HepG2 (cell line): ENCODE results near the gene CNNM3. TPM values are rescaled to one million over a fixed set of nuclear protein-coding genes. Genes with fewer than 3 reads are reported as not detected.
A peak's percentile ranks its signal among the peaks of the same experiment; 100 is the strongest.

ENCODE experiments used
- AHR ChIP-seq: IDR thresholded peaks from 2 replicates; pipeline ENCODE4 v1.6.1; 2018; ENCODE audit warnings: missing genetic modification reagents, missing compliant biosample characterization
- CREBL2 ChIP-seq: sonication (generic); formaldehyde crosslinking; IDR thresholded peaks from 2 replicates; pipeline ENCODE4 v1.8.1; 2023; ENCODE audit warnings: missing genetic modification reagents, mild to moderate bottlenecking, borderline replicate concordance
- GFI1 ChIP-seq: sonication (generic); formaldehyde crosslinking; IDR thresholded peaks from 2 replicates; pipeline ENCODE4 v1.5.0; 2020; ENCODE audit warnings: missing genetic modification reagents, mild to moderate bottlenecking, borderline replicate concordance
- HNF1A ChIP-seq, 2 experiments: sonication (generic) in 1 of 2; formaldehyde crosslinking in 1 of 2; IDR thresholded peaks; 2 replicates each; pipeline versions ENCODE4 v1.4.0 to v1.6.1; 2016 to 2020; ENCODE audit warnings: borderline replicate concordance in 1 of 2, low read depth in 1 of 2, mild to moderate bottlenecking in 1 of 2, missing genetic modification reagents in 1 of 2
- NFKB2 ChIP-seq: sonication (generic); formaldehyde crosslinking; IDR thresholded peaks from 2 replicates; pipeline ENCODE4 v1.4.0; 2020; ENCODE audit warnings: missing genetic modification reagents, borderline replicate concordance
- NRL ChIP-seq: sonication (generic); formaldehyde crosslinking; IDR thresholded peaks from 2 replicates; pipeline ENCODE4 v1.5.0; 2020; ENCODE audit warnings: missing genetic modification reagents, mild to moderate bottlenecking, moderate library complexity, borderline replicate concordance
- RBM39 ChIP-seq: fragments of 200-400 bp; formaldehyde crosslinking; IDR thresholded peaks from one replicate; pipeline ENCODE4 v1.6.1; 2018; ENCODE audit warnings: antibody characterized with exemption, mild to moderate bottlenecking, low read depth, low read length; ENCODE audit not compliant: poor library complexity, severe bottlenecking
- RNF2 ChIP-seq: fragments of 450-650 bp; conservative IDR thresholded peaks from 2 replicates; pipeline ENCODE4 v1.6.1; 2016; ENCODE audit warnings: low read depth
- SMYD3 ChIP-seq: sonication (generic); formaldehyde crosslinking; IDR thresholded peaks from 2 replicates; pipeline ENCODE4 v1.8.1; 2023; ENCODE audit warnings: mild to moderate bottlenecking, missing genetic modification reagents
- ZBED4 ChIP-seq: sonication (generic); formaldehyde crosslinking; IDR thresholded peaks from 2 replicates; pipeline ENCODE4 v1.4.0; 2020; ENCODE audit warnings: missing genetic modification reagents, borderline replicate concordance
- ZNF142 ChIP-seq: sonication (generic); formaldehyde crosslinking; IDR thresholded peaks from 2 replicates; pipeline ENCODE4 v1.4.0; 2020; ENCODE audit warnings: missing genetic modification reagents
- ZNF253 ChIP-seq: sonication (generic); formaldehyde crosslinking; IDR thresholded peaks from 2 replicates; pipeline ENCODE4 v1.8.0; 2022; ENCODE audit warnings: mild to moderate bottlenecking, missing genetic modification reagents, borderline replicate concordance
- ZSCAN29 ChIP-seq: sonication (generic); formaldehyde crosslinking; conservative IDR thresholded peaks from 2 replicates; pipeline ENCODE4 v1.4.0; 2020; ENCODE audit warnings: mild to moderate bottlenecking, missing genetic modification reagents
- polyA plus RNA-seq, 8 experiments: library from polyadenylated mRNA; depleted of rRNA in 3 of 8; stranded (reverse) in 7 of 8; unstranded in 1 of 8; fragments of >200 nt; fragmentation: Illumina TruSeq in 4 of 8; extraction: Trizol in 4 of 8; gene quantifications; 2 replicates each; pipeline versions ENCODE4 v1.2.1 to v1.2.3, GENCODE V29; 2011 to 2016; ENCODE audit warnings: low read depth in 4 of 8, missing spikeins in 1 of 8, mixed read lengths in 1 of 8; ENCODE audit not compliant: insufficient read depth in 1 of 8
- total RNA-seq, 5 experiments: library from RNA; depleted of rRNA; stranded (reverse); fragments of >200 nt; fragmentation: Illumina TruSeq; extraction: Trizol; gene quantifications; 2 replicates each; pipeline ENCODE4 v1.2.3, GENCODE V29; 2016; ENCODE audit warnings: low read depth in 1 of 5

Gene CNNM3
- total and polyA plus RNA-seq, 2 of the 13 experiments (the other 11 are each of a cell fraction or from before 2014, with no cell fraction given) = 21.2 to 27.9 TPM

- TF ChIP-seq HNF1A (IDR thresholded peaks at IDR 0.05; ENCODE audit: low read depth) (no peak), HNF1A (CRISPR knock-in tag; IDR thresholded peaks at IDR 0.05; ENCODE audit: borderline replicate concordance) (0 out of 2 replicates have a peak, but pooled peaks have one; percentile 23), RBM39 (peak; percentile 48), ZSCAN29 (CRISPR knock-in tag) (no peak), ZBED4 (CRISPR knock-in tag) (no peak), SMYD3 (CRISPR knock-in tag) (no peak), ZNF253 (CRISPR knock-in tag) (no peak), NRL (CRISPR knock-in tag) (peak; percentile 44; the same call in 1 of the 2 replicates), RNF2 (no peak), CREBL2 (CRISPR knock-in tag) (0 out of 2 replicates have a peak, but pooled peaks have one; percentile 53), AHR (no peak), GFI1 (no peak), ZNF142 (CRISPR knock-in tag) (no peak), NFKB2 (CRISPR knock-in tag) (0 out of 2 replicates have a peak, but pooled peaks have one; percentile 36)
Observed at GRCh38 chr2:96866986-96867755, 51.1 kb downstream of the CNNM3 start (continued).
